C4-2B (cell line): ENCODE data around the gene PLD1.

Experiments
- ZFX ChIP-seq: fragments of 450-650 bp; IDR thresholded peaks from 2 replicates; pipeline ENCODE4 v1.6.1; 2017
- TF ChIP-seq, protein P1 (sequence below): fragments of 450-650 bp; conservative IDR thresholded peaks from 2 replicates; pipeline ENCODE4 v1.5.1; 2017; ENCODE audit warnings: mild to moderate bottlenecking

DNA sequence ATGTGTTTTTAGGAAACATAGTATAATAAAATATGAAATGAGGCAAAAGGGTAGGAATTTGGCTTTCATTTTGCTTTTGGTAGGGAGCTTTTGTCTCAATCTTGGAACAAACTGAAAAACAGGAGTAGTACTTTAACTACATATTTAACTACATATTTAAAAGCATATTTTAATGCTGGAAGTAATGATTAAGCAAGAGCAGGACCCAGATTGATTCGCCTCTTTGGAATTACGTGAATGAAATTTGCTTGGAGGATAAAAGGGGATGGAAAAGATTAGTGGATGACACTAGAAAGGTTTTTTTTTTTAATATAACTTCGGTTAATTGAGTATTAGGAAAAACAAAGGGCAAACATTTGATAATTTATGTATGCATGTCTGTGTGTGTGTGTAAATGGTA lies 21.7 kb upstream of the PLD1 start:
- TF ChIP-seq, protein P1, sequence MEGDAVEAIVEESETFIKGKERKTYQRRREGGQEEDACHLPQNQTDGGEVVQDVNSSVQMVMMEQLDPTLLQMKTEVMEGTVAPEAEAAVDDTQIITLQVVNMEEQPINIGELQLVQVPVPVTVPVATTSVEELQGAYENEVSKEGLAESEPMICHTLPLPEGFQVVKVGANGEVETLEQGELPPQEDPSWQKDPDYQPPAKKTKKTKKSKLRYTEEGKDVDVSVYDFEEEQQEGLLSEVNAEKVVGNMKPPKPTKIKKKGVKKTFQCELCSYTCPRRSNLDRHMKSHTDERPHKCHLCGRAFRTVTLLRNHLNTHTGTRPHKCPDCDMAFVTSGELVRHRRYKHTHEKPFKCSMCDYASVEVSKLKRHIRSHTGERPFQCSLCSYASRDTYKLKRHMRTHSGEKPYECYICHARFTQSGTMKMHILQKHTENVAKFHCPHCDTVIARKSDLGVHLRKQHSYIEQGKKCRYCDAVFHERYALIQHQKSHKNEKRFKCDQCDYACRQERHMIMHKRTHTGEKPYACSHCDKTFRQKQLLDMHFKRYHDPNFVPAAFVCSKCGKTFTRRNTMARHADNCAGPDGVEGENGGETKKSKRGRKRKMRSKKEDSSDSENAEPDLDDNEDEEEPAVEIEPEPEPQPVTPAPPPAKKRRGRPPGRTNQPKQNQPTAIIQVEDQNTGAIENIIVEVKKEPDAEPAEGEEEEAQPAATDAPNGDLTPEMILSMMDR = no peak
- TF ChIP-seq ZFX = no peak
